ENCODE measurements around the gene RNU5D-1. TPM values are rescaled to one million over a fixed set of nuclear protein-coding genes. Genes with fewer than 3 reads are reported as not detected.

Gene RNU5D-1
- polyA plus RNA-seq, 3 donors = not detected

DNA sequence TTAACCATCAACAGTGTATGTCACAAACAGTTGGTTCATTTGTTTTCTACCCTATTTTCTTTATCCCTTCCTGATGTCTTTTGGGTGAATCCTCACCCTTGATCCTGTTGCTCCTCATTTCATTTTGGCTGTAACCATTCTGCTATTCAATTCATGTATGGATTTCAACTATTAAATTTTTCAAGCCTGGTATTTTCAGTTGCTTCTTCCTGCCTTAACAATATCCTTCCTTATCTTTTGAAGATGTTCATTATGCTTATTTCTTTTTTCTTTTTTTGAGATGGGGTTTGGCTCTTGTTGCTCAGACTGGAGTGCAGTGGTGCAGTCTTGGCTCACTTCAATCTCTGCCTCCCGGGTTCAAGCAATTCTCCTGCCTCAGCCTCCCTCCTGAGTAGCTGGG, 2.8 kb upstream of the RNU5D-1 start:
- no peak for DNase-seq

- DNase-seq = no peak
Observed at GRCh38 chr1:44733365-44733764, 2.4 kb upstream of the RNU5D-1 start.

DNA sequence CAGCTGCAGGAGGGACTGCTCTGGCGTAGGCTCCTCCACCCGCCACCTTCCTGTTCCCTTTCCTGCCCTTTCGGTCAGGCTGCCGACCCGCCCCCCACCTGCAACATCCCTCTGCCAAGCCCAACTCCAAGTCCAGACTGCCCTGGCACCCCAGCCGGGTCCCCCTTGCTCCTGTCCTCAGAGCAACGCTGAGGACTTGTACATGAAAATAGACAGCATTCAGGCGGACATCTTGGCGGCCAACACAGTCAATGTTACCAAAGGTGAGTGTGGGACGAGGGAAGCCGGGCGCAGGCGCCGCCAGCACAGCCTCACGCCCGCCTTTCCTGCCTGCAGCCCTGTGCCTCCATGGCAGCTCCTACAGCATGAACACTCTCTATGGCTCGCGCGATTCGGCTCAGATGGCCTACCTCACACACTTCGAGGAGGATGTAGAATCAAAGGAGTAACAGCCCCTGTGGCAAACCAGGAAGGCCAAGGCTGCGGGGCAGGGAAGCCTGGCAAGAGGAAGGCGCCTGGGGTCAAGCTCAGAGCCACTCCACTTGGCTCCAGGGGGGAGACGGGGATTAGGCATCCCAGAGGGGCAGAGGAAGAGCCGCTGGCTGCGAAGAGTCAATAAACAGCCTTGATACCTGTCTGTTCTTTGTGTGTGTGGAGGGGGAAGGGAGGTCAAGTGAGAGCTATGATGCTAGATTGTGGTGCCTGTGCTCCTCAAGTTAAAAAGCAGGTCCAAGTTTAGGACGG, 5.8 kb downstream of the RNU5D-1 start:
- no peak for DNase-seq

GRCh38 chr1:44724296-44724954, 6.5 kb downstream of the RNU5D-1 start:
- DNase-seq = no peak

GRCh38 chr1:44723496-44724295, 7.3 kb downstream of the RNU5D-1 start:
- no peak for DNase-seq

DNA sequence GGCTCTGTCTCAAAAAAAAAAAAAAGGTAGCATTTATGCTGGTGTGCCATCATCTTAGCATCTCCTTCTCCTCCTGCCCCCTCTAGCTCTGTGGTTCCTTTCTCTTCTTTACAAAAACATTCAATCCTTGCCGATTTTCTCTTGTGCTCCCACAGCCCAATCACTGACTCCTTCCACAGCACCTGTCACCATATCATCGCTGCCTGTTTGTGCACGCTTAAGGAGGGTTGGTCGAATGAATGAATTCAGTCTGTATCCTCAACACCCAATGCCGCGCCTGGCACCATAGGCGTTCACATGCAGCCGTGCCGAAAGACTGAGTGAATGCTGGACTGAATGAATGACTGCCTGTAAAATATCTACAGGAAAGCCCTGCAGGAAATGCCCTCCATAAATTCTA, 7.9 kb downstream of the RNU5D-1 start:
- no peak for DNase-seq

- peak; percentile 76 for DNase-seq
Observed at GRCh38 chr1:44721485-44722361, 9.2 kb downstream of the RNU5D-1 start.

- no peak for DNase-seq
Observed at GRCh38 chr1:44720281-44720680, 10.7 kb downstream of the RNU5D-1 start.

DNA sequence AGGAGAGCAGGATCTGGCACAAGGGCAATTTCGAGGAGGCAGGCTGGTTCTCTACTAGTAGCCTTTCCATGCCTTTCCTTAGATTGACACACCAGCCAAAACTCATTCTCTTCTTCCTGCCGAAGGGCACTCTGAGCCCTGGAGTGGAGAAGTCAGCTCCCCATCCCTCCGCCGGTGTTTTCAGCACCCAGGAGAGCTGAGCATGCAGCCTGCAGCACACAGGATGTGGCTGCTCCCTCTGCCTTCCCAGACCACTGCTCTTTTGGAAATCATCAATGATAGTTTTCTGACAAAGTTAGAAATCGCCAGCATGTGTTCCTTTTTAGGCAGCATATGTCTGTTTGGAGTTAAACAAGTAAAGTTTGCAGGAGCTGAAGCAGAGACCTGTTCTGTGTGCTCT, 11.7 kb downstream of the RNU5D-1 start:
- DNase-seq = no peak

- DNase-seq = no peak
Observed at GRCh38 chr1:44718091-44718490, 12.9 kb downstream of the RNU5D-1 start.

DNA sequence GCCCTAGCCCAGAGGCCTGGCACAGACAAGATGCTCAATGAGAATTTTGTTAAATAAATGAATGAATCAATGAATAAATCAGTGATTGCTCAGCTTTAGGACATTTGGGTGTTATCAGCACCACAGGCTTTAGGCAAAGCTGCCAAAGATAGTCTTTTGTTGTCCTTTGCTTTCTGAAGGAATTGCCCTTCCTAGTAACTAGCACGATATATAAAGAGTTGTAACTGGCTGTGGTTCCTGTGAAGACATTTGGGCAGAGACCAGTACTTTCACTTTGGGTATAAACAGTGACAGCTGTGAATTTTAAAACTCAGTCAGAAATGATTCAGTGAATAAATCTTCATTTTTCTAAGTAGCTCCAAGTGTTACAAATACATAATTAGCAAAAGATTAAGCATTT, 13.3 kb downstream of the RNU5D-1 start:
- no peak for DNase-seq

- no peak for DNase-seq
Observed at GRCh38 chr1:44717156-44717555, 13.8 kb downstream of the RNU5D-1 start.

DNA sequence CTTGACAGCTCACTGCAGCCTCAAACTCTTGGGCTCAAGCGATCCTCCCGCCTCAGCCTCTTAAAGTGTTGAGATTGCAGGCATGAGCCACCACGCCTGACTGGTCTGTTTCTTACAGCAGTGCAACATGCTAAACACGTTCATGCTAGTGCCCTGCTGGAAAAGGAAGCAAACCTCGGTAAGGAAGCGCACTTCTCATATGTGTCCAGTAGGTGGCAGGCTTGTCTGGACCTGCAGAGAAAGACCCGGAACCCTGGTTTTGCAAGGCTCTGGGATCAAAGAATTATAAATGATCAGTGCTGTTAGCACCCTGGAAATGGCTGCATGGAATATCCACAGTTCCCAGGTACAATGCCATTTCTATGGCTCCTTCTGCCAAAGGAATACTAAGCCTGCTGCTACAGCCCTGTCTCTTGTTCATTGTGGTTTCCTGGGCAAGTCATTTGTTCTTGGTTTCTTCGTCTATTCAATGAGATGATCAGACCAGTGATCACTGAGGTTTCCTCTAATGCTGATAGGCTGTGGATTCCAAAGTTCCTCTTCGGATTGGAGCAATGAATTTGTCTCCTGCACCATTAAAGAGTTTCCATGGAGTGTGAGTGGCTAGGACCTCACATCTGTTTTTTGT, 15.9 kb downstream of the RNU5D-1 start:
- peak; percentile 73 for DNase-seq

DNA sequence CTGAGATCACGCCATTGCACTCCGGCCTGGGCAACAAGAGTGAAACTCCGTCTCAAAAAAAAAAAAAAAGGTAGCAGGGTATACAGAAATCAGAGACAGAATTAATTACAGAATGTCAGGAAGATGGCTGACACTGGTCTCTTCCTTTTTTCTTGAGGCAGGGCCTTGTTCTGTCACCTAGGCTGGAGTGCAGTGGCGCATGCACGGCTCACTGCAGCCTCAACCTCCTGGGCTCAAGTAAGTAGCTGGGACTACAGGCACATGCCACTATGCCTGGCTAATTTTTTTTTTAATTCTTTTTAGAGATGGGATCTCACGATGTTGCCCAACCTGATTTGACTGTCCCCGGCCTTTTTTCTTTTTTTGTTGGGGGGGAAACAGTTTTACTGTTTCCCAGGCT, 16.4 kb downstream of the RNU5D-1 start:
- DNase-seq = no peak

GRCh38 chr1:44713321-44713781, 17.6 kb downstream of the RNU5D-1 start:
- no peak for DNase-seq

GRCh38 chr1:44707959-44708831, 22.8 kb downstream of the RNU5D-1 start:
- no peak for DNase-seq

DNA sequence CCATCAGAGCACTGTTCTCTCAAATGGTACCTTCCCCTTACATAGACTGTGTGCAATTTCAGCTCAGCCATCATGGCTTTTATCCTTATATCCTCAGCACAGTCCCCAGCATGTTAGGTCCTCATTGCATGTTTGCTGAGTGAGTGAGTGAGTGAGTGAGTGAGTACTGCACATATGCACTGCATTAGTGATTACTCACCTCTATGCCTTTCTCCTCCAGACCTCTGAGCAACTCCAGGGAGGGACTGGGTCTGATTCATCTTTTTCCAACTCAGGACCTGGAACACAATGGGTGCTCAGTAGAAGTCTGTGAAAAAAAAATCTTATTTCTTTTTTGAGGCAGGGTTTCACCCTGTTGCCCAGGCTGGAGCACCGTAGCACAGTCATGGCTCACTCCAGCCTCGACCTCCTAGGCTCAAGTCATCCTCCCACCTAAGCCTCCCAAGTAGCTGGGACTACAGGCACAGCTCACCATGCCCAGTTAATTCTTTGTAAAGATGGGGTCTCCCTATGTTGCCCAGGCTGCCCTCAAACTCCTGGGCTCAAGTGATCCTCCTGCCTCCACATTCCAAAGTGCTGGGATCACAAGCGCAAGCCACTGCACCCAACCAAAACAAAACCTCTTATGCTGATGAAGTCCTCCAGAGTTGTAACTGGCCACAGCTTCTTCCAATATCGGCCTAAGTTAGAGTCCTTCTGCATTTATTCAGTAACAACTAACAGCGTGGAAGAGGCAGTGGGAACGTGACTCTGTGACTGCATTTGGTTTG, 23.7 kb downstream of the RNU5D-1 start:
- no peak for DNase-seq

DNA sequence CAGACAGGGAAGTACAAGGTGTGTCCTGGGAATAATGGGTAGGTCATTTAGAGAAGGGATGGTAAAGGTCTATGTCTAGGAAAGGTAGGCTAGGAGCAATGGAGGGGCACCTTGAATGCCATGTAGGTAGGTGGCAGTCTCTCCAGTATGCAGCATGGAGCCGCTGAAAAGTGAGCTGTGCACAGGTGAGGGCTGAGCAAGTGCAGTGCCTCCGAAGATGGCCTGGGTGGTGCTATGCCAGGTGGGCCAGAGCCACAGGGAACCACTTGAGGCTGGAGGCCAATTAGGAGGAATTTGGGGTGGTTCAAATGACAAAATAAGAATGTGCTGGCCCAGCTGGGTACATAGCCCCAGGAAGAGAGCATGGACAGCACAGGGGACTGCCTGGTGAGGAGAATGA, 25.0 kb downstream of the RNU5D-1 start:
- no peak for DNase-seq

DNA sequence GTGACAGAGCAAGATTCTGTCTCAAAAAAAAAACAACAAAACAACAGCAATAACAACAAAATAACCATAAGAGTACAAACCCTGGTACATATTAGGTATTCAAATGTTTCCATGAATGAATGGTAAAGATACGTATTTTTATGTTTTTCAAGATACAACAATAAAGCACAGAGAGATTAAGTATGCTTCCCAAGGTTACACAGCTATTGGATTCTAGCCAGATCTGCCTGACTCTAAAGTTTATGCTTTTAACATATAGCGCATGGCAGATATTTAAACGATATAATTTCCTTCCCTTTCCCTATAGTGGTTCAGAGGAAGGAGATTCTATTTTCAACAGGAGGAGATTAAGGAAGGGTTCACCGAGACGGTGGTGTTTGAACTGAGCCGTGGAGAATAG, 25.5 kb downstream of the RNU5D-1 start:
- no peak for DNase-seq
